DOHH2 (cell line): ENCODE measurements around the gene P4HTM.

Experiments used
- EZH2phosphoT487 ChIP-seq: fragments of 200-600 bp; sonication (generic); IDR thresholded peaks from 2 replicates; pipeline ENCODE4 v1.6.1; 2017; ENCODE audit warnings: borderline replicate concordance, mild to moderate bottlenecking, antibody characterized with exemption, low read length, moderate library complexity, mixed read lengths
- TF ChIP-seq, protein P1 (sequence below): fragments of 200-600 bp; sonication (generic); IDR thresholded peaks from one replicate; pipeline ENCODE4 v1.5.1; 2014; ENCODE audit warnings: antibody characterized with exemption, mild to moderate bottlenecking, low read depth, low read length; ENCODE audit not compliant: poor library complexity, severe bottlenecking

DNA sequence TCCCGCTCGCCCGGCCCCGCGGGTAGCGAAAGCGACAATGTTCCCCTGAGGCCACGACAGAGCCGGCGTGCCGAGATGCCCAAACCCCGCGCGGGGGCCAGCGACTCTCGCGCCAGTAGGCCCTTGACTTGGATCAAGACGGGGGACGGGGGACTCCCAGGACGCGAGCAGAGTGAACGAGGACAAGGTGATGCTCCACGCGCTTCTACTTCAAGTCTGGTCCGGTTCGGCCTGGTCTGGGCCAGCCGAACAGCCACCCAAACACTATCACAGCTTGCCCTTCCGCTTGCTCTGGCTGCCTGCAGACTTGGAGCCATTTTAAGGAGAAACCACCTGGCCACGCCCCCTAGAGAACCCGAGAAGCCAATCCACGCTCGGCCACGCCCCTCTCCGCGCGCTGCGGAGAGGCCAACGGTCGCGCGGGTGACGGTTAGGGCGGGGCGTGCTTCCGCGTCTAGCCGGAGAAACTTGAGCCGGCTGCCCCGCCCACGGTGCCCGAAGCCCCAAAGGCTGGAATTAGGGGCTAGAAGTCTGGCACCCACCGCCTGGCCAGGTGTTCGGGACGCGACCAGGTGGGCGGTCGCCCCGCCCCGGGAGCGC, 31.3 kb downstream of the P4HTM start:
- TF ChIP-seq EZH2phosphoT487, result no peak
- TF ChIP-seq, protein P1, sequence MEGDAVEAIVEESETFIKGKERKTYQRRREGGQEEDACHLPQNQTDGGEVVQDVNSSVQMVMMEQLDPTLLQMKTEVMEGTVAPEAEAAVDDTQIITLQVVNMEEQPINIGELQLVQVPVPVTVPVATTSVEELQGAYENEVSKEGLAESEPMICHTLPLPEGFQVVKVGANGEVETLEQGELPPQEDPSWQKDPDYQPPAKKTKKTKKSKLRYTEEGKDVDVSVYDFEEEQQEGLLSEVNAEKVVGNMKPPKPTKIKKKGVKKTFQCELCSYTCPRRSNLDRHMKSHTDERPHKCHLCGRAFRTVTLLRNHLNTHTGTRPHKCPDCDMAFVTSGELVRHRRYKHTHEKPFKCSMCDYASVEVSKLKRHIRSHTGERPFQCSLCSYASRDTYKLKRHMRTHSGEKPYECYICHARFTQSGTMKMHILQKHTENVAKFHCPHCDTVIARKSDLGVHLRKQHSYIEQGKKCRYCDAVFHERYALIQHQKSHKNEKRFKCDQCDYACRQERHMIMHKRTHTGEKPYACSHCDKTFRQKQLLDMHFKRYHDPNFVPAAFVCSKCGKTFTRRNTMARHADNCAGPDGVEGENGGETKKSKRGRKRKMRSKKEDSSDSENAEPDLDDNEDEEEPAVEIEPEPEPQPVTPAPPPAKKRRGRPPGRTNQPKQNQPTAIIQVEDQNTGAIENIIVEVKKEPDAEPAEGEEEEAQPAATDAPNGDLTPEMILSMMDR, result no peak
